Fibroblast of lung (primary cell): Measurements from ENCODE around the gene LMAN1L. TPM values are rescaled to one million over a fixed set of nuclear protein-coding genes. Genes with fewer than 3 reads are reported as not detected.

Experiments used
- DNase-seq, 2 donors: peaks; one replicate each; pipeline versions ENCODE4 v3.0.0 to v3.0.0-alpha.2; 2010; ENCODE audit warnings: low read depth in 2 of 2
- H2AFZ ChIP-seq: 2 replicates; pipeline ENCODE4 v1.5.1; 2012; ENCODE audit warnings: low read length, control low read depth, inconsistent platforms
- H3K27ac ChIP-seq: 2 replicates; pipeline ENCODE4 v1.5.1; 2011; ENCODE audit warnings: low read length, control low read depth; ENCODE audit not compliant: insufficient read depth
- H3K27me3 ChIP-seq: 2 replicates; pipeline ENCODE4 v1.5.1; 2011; ENCODE audit warnings: mild to moderate bottlenecking, low read length; ENCODE audit not compliant: control insufficient read depth, insufficient read depth
- H3K36me3 ChIP-seq: 2 replicates; pipeline ENCODE4 v1.5.1; 2011; ENCODE audit warnings: low read length; ENCODE audit not compliant: control insufficient read depth, insufficient read depth
- H3K4me1 ChIP-seq: 2 replicates; pipeline ENCODE4 v1.5.1; 2011; ENCODE audit warnings: low read length; ENCODE audit not compliant: control insufficient read depth, insufficient read depth; ENCODE audit errors: extremely low read depth
- H3K4me2 ChIP-seq: 2 replicates; pipeline ENCODE4 v1.5.1; 2011; ENCODE audit warnings: low read length, control low read depth; ENCODE audit not compliant: insufficient read depth; ENCODE audit errors: extremely low read depth
- H3K4me3 ChIP-seq, 4 experiments: fragments of 200-600 bp in 1 of 4; sonication (generic) in 1 of 4; replicated peaks in 1 of 4; 2 replicates each; pipeline ENCODE4 v1.5.1; 2011 to 2016; ENCODE audit warnings: low read length in 4 of 4, low read depth in 3 of 4, mild to moderate bottlenecking in 3 of 4, control low read depth in 2 of 4, inconsistent platforms in 1 of 4, mixed read lengths in 1 of 4; ENCODE audit not compliant: insufficient read depth in 1 of 4; ENCODE audit errors: control extremely low read depth in 1 of 4
- H3K79me2 ChIP-seq: 2 replicates; pipeline ENCODE4 v1.5.1; 2012; ENCODE audit warnings: mild to moderate bottlenecking, low read length, inconsistent platforms; ENCODE audit not compliant: control insufficient read depth, insufficient read depth
- H3K9ac ChIP-seq: 2 replicates; pipeline ENCODE4 v1.5.1; 2011; ENCODE audit warnings: mild to moderate bottlenecking, low read length, control low read depth; ENCODE audit not compliant: insufficient read depth
- H3K9me3 ChIP-seq: 2 replicates; pipeline ENCODE4 v1.5.1; 2012; ENCODE audit warnings: low read depth, low read length; ENCODE audit not compliant: control insufficient read depth, insufficient read depth
- H4K20me1 ChIP-seq: 2 replicates; pipeline ENCODE4 v1.5.1; 2011; ENCODE audit warnings: low read length; ENCODE audit not compliant: control insufficient read depth, insufficient read depth; ENCODE audit errors: extremely low read depth
- CTCF ChIP-seq, 2 donors: IDR thresholded peaks in 1 of 2; conservative IDR thresholded peaks in 1 of 2; 1 replicate in 1 of 2; 2 replicates in 1 of 2; pipeline ENCODE4 v1.5.1; 2011 to 2012; ENCODE audit warnings: low read length in 2 of 2, control low read depth in 1 of 2, inconsistent platforms in 1 of 2, low read depth in 1 of 2, mild to moderate bottlenecking in 1 of 2
- EZH2 ChIP-seq: IDR thresholded peaks from 2 replicates; pipeline ENCODE4 v1.5.1; 2012; ENCODE audit warnings: low read length, control low read depth, mild to moderate bottlenecking; ENCODE audit errors: missing control alignments
- polyA plus RNA-seq, 2 donors: library from polyadenylated mRNA; depleted of rRNA in 1 of 2; stranded (reverse) in 1 of 2; unstranded in 1 of 2; fragments of >200 nt; gene quantifications; 2 replicates each; pipeline ENCODE4 v1.2.1, GENCODE V29; 2011 to 2012; ENCODE audit warnings: missing spikeins in 1 of 2
- total RNA-seq: library from RNA; depleted of rRNA; stranded (reverse); fragments of >200 nt; gene quantifications from 2 replicates; pipeline ENCODE4 v1.2.1, GENCODE V29; 2014

Gene LMAN1L
- total and polyA plus RNA-seq, 2 donors (not counting 1 experiment from before 2014, with no cell fraction given): not detected

GRCh38 chr15:74830868-74831267 lies 18.2 kb downstream of the LMAN1L start:
- no peaks in the 10 kb centered on the region for H3K79me2 ChIP-seq
- no peak for TF ChIP-seq EZH2
- TF ChIP-seq CTCF (conservative IDR thresholded peaks at IDR 0.05 in 1 of 2, IDR thresholded peaks at IDR 0.05 in 1 of 2; ENCODE audit: low read depth in 1 of 2, low read length in 2 of 2): no peak
- no peak for DNase-seq
- no peaks in the 10 kb centered on the region for H3K36me3 ChIP-seq
- H3K9ac ChIP-seq: no peak overlapping the region
- no peaks in the 10 kb centered on the region for H4K20me1 ChIP-seq
- H3K27me3 ChIP-seq: peaks cover 10% of the 10 kb centered on the region
- no peak overlapping the region for H3K4me2 ChIP-seq
- H3K27ac ChIP-seq: no peak overlapping the region
- H3K4me3 ChIP-seq: no peak overlapping the region
- H3K9me3 ChIP-seq: no peaks in the 10 kb centered on the region
- no peak overlapping the region for H2AFZ ChIP-seq
- no peaks in the 10 kb centered on the region for H3K4me1 ChIP-seq

GRCh38 chr15:74831813-74832495 lies 19.3 kb downstream of the LMAN1L start:
- H3K4me2 ChIP-seq: no peak overlapping the region
- no peaks in the 10 kb centered on the region for H3K79me2 ChIP-seq
- TF ChIP-seq EZH2: no peak
- TF ChIP-seq CTCF (conservative IDR thresholded peaks at IDR 0.05 in 1 of 2, IDR thresholded peaks at IDR 0.05 in 1 of 2; ENCODE audit: low read depth in 1 of 2, low read length in 2 of 2): no peak
- H4K20me1 ChIP-seq: no peaks in the 10 kb centered on the region
- no peaks in the 10 kb centered on the region for H3K9me3 ChIP-seq
- no peak overlapping the region for H3K4me3 ChIP-seq
- H3K9ac ChIP-seq: no peak overlapping the region
- no peaks in the 10 kb centered on the region for H3K4me1 ChIP-seq
- peaks cover 9% of the 10 kb centered on the region for H3K27me3 ChIP-seq
- no peak for DNase-seq
- no peaks in the 10 kb centered on the region for H3K36me3 ChIP-seq
- H3K27ac ChIP-seq: no peak overlapping the region
- H2AFZ ChIP-seq: no peak overlapping the region

GRCh38 chr15:74832826-74833225 lies 20.2 kb downstream of the LMAN1L start:
- Histone ChIP-seq H3K4me3 (no peak overlapping the region), H3K36me3 (no peaks in the 10 kb centered on the region), H3K4me2 (no peak overlapping the region), H3K9me3 (no peaks in the 10 kb centered on the region), H4K20me1 (no peaks in the 10 kb centered on the region), H3K27me3 (peaks cover 2% of the 10 kb centered on the region), H3K79me2 (no peaks in the 10 kb centered on the region), H2AFZ (no peak overlapping the region), H3K9ac (no peak overlapping the region), H3K4me1 (no peaks in the 10 kb centered on the region), H3K27ac (no peak overlapping the region)
- TF ChIP-seq EZH2 (no peak), CTCF (conservative IDR thresholded peaks at IDR 0.05 in 1 of 2, IDR thresholded peaks at IDR 0.05 in 1 of 2; ENCODE audit: low read depth in 1 of 2, low read length in 2 of 2) (no peak)
- DNase-seq: no peak
